GM23248 (cell line): ENCODE measurements around the gene NUP188.
"Not testable (repeated sequence)": the region's sequence is repeated elsewhere in the genome, so short reads cannot be mapped to it uniquely, and the experiment has no call there.

Source experiments
- EZH2 ChIP-seq: fragments of 200-600 bp; sonication (generic); IDR thresholded peaks from 2 replicates; pipeline ENCODE4 v1.6.1; 2018; ENCODE audit warnings: antibody characterized with exemption, mild to moderate bottlenecking; ENCODE audit not compliant: insufficient read depth, poor library complexity, severe bottlenecking
- EZH2phosphoT487 ChIP-seq: fragments of 200-600 bp; sonication (generic); IDR thresholded peaks from 2 replicates; pipeline ENCODE4 v1.6.1; 2018; ENCODE audit warnings: antibody characterized with exemption, moderate library complexity, mild to moderate bottlenecking, low read depth; ENCODE audit not compliant: insufficient read depth

DNA sequence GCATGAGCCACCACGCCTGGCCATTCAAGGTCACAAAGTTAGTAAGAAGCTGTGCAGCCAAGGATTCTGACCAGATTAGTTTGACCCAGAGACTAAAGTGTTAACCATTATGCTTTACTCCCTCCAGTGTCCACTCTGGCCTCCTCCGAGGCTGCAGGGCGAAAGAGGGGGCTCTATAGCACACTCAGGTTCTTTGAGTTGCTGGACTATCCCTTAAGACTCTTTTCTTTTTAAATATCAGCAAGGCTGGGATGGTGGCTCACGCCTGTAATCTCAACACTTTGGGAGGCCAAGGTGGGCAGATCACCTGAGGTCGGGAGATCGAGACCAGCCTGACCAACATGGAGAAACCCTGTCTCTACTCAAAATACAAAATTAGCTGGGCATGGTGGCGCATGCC lies 2.5 kb upstream of the NUP188 start:
- TF ChIP-seq EZH2, EZH2phosphoT487: not testable (repeated sequence)
